ENCODE results near the gene ITPK1.

The ITPK1 gene

GRCh38 chr14:93073910-93074769 lies 41.6 kb downstream of the ITPK1 start:
- TF ChIP-seq, protein P1, sequence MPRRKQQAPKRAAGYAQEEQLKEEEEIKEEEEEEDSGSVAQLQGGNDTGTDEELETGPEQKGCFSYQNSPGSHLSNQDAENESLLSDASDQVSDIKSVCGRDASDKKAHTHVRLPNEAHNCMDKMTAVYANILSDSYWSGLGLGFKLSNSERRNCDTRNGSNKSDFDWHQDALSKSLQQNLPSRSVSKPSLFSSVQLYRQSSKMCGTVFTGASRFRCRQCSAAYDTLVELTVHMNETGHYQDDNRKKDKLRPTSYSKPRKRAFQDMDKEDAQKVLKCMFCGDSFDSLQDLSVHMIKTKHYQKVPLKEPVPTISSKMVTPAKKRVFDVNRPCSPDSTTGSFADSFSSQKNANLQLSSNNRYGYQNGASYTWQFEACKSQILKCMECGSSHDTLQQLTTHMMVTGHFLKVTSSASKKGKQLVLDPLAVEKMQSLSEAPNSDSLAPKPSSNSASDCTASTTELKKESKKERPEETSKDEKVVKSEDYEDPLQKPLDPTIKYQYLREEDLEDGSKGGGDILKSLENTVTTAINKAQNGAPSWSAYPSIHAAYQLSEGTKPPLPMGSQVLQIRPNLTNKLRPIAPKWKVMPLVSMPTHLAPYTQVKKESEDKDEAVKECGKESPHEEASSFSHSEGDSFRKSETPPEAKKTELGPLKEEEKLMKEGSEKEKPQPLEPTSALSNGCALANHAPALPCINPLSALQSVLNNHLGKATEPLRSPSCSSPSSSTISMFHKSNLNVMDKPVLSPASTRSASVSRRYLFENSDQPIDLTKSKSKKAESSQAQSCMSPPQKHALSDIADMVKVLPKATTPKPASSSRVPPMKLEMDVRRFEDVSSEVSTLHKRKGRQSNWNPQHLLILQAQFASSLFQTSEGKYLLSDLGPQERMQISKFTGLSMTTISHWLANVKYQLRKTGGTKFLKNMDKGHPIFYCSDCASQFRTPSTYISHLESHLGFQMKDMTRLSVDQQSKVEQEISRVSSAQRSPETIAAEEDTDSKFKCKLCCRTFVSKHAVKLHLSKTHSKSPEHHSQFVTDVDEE (CRISPR knock-in tag; IDR thresholded peaks at IDR 0.05) = no peak
- TF ChIP-seq ZFP30 (CRISPR knock-in tag; IDR thresholded peaks at IDR 0.05) (no peak), ESRRG (CRISPR knock-in tag; IDR thresholded peaks at IDR 0.05) (no peak), TOX (CRISPR knock-in tag; IDR thresholded peaks at IDR 0.05; ENCODE audit: borderline replicate concordance) (no peak), ARNTL (CRISPR knock-in tag; IDR thresholded peaks at IDR 0.05; ENCODE audit: borderline replicate concordance, low read depth) (no peak), CSRNP3 (CRISPR knock-in tag; IDR thresholded peaks at IDR 0.05) (no peak), OSR1 (CRISPR knock-in tag; IDR thresholded peaks at IDR 0.05) (no peak), ZC3H10 (CRISPR knock-in tag; IDR thresholded peaks at IDR 0.05) (no peak), TCF4 (CRISPR knock-in tag; IDR thresholded peaks at IDR 0.05; ENCODE audit: borderline replicate concordance) (no peak), PPARA (CRISPR knock-in tag; IDR thresholded peaks at IDR 0.05; ENCODE audit: borderline replicate concordance) (no peak), SNAI2 (CRISPR knock-in tag; IDR thresholded peaks at IDR 0.05) (no peak), GLIS3 (CRISPR knock-in tag; IDR thresholded peaks at IDR 0.05) (no peak), RARB (CRISPR knock-in tag; IDR thresholded peaks at IDR 0.05) (no peak), CSDC2 (CRISPR knock-in tag; IDR thresholded peaks at IDR 0.05) (no peak), ZNF565 (CRISPR knock-in tag; conservative IDR thresholded peaks at IDR 0.05; ENCODE audit: low read depth) (no peak), ZNF70 (CRISPR knock-in tag; IDR thresholded peaks at IDR 0.05) (no peak), ZFP3 (CRISPR knock-in tag; IDR thresholded peaks at IDR 0.05) (no peak), ISL1 (CRISPR knock-in tag; IDR thresholded peaks at IDR 0.05) (no peak)
- TF ChIP-seq, protein P2, sequence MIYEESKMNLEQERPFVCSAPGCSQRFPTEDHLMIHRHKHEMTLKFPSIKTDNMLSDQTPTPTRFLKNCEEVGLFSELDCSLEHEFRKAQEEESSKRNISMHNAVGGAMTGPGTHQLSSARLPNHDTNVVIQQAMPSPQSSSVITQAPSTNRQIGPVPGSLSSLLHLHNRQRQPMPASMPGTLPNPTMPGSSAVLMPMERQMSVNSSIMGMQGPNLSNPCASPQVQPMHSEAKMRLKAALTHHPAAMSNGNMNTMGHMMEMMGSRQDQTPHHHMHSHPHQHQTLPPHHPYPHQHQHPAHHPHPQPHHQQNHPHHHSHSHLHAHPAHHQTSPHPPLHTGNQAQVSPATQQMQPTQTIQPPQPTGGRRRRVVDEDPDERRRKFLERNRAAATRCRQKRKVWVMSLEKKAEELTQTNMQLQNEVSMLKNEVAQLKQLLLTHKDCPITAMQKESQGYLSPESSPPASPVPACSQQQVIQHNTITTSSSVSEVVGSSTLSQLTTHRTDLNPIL (CRISPR knock-in tag; IDR thresholded peaks at IDR 0.05; ENCODE audit: low read depth) = no peak
- TF ChIP-seq, protein P3, sequence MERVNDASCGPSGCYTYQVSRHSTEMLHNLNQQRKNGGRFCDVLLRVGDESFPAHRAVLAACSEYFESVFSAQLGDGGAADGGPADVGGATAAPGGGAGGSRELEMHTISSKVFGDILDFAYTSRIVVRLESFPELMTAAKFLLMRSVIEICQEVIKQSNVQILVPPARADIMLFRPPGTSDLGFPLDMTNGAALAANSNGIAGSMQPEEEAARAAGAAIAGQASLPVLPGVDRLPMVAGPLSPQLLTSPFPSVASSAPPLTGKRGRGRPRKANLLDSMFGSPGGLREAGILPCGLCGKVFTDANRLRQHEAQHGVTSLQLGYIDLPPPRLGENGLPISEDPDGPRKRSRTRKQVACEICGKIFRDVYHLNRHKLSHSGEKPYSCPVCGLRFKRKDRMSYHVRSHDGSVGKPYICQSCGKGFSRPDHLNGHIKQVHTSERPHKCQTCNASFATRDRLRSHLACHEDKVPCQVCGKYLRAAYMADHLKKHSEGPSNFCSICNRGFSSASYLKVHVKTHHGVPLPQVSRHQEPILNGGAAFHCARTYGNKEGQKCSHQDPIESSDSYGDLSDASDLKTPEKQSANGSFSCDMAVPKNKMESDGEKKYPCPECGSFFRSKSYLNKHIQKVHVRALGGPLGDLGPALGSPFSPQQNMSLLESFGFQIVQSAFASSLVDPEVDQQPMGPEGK (CRISPR knock-in tag; IDR thresholded peaks at IDR 0.05; ENCODE audit: borderline replicate concordance) = no peak
- ATAC-seq = no peak

DNA sequence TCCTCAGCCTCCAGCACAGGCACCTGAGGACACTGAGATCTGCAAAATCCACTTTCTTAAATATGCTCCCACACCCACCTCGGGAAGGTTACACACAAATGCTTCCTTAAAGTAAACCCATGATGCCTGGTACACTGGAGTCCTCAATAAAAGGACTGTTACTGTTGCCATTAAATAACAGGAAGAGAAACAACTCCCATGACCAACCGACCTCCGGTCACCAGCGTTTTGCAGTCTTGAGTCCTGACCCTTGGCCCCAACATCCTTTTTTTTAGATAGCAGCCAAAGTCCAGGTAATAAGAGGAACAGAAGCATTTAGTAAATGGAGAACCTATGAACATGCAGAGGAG lies 42.4 kb downstream of the ITPK1 start:
- no peak for ATAC-seq

More for the DNA sequence above, 42.4 kb downstream of the ITPK1 start:
- TF ChIP-seq ZNF70 (CRISPR knock-in tag; IDR thresholded peaks at IDR 0.05) (no peak), BACH2 (CRISPR knock-in tag; IDR thresholded peaks at IDR 0.05; ENCODE audit: borderline replicate concordance) (no peak), CSRNP3 (CRISPR knock-in tag; IDR thresholded peaks at IDR 0.05) (no peak), GLIS3 (CRISPR knock-in tag; IDR thresholded peaks at IDR 0.05) (no peak), ZFP3 (CRISPR knock-in tag; IDR thresholded peaks at IDR 0.05) (no peak), RARB (CRISPR knock-in tag; IDR thresholded peaks at IDR 0.05) (no peak), ZC3H10 (CRISPR knock-in tag; IDR thresholded peaks at IDR 0.05) (no peak), TCF4 (CRISPR knock-in tag; IDR thresholded peaks at IDR 0.05; ENCODE audit: borderline replicate concordance) (no peak), ZNF565 (CRISPR knock-in tag; conservative IDR thresholded peaks at IDR 0.05; ENCODE audit: low read depth) (no peak), ESRRG (CRISPR knock-in tag; IDR thresholded peaks at IDR 0.05) (no peak)
- TF ChIP-seq, protein P1 (CRISPR knock-in tag; IDR thresholded peaks at IDR 0.05) = no peak
